ENCODE data around the gene ABCC8.

- no peak for TF ChIP-seq POLR2A (IDR thresholded peaks at IDR 0.05; ENCODE audit: low read depth, low read length)
- no peak for TF ChIP-seq CTCF (IDR thresholded peaks at IDR 0.05; ENCODE audit: extremely low read depth in 1 of 2, insufficient read depth in 1 of 2, low read depth in 1 of 2, low read length in 2 of 2)
- no peak for TF ChIP-seq JUN (IDR thresholded peaks at IDR 0.05; ENCODE audit: borderline replicate concordance, insufficient read depth, insufficient read length, low read depth)
Observed at GRCh38 chr11:17395978-17396377, 80.7 kb downstream of the ABCC8 start.

Data from endothelial cell of umbilical vein (primary cell).